Head of caudate nucleus (tissue), 42 donors: ENCODE data around the gene METTL26.

Experiments used
- DNase-seq, 42 donors: peaks; one replicate each; pipeline versions ENCODE4 v3.0.0 to v3.0.0-alpha.2; 2020 to 2021; ENCODE audit warnings: mixed read lengths in 7 of 42
- intact Hi-C: fragments of 100-400 bp; cut with DNase I; formaldehyde crosslinking; loops from one replicate; pipeline ENCODE4 v1.15.0; 2022

Gene METTL26

DNA sequence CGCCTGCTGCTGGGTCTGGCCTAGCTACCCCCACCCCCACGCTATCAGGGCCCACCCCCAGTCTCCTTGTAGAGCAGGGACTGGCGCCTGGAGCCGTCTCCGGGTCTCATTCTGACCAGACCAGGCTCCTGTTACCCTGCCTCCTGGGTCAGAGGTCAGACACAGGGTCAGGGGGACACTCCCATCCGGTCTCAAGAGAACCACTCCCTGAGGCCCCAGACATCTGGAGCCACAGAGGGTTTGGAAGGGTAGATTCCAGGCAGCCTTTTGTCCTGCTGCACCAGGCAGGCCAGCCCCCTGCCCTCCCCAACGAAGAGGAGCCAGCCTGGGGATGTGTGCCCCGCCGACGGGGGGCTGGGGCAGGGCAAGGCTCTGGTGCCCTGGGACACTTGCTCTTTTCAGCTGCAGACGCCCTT, 6.3 kb downstream of the METTL26 start:
- peak in 1 of 42 donors; percentile 9 for DNase-seq
- intact Hi-C loops, result no loop called here

DNA sequence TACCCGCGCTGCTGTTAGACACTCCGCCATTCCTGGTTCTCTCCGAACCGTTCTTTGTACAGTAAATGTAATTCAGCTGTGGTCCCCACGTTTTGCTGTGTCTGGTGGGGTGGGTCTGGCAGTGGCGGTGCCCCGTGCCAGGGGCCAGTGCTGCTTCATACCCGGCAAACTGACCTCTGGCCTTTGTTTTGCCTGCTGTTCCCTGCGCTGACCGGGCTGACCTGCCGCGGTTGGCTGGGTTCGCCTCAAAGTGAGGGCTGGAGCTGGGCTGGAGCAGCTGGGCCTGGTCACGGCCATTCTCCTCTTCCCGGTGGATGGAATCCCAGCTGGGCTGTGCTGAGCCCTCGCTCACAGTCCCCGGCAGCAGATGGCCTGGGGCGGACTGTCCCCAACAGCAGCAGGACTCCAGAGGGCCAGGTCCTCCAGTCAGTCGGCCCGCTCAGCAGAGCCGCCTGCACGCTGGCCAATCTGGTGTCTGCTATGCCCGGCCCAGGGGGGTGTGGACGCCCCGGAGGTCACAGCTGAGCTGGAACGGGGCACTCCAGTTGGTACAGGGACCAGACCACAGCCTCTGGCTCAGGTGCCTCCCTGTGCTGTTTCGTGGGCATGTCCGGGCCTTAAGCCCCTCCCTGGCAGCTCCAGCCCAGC, 6.8 kb downstream of the METTL26 start:
- DNase-seq, result peak in 1 of 42 donors; percentile 9
- intact Hi-C loops, result no loop called here

DNA sequence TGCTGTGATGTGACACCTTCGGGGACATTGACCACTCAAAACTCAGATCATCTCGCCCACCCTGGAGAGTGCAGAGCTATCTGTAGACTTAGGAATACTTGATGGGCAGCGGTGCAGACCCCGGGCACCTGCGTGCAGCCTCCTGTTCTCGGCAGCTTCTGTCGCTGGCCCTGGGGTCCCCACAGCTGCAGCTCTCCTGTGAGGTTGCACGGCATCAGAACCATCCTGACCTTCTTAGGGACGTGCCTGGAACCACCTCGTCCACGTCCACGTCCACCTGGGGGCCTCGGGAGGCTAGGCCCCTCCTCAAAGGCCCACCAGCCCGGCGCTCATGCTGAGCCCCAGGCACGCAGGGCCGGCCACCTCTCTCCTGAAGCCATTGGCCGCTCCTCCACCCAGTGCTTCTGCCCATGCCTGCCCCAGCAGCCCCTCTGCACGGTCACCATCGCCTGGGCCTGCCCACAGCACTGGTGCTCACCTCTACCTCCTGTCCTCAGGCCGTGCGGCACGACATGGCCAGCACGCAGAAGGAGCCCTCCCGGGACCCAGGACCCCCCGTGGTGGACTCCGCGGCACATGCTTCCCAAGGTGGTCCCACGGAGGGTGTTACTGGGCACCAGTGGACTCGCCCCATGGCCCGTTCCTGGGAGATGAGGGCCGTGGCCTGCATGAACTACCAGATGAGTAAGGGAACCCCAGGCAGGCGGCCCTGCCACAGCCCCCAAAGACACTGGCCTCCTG, 7.6 kb downstream of the METTL26 start:
- peak in 1 of 42 donors; percentile 8 for DNase-seq
- intact Hi-C loops, result no loop called here

DNA sequence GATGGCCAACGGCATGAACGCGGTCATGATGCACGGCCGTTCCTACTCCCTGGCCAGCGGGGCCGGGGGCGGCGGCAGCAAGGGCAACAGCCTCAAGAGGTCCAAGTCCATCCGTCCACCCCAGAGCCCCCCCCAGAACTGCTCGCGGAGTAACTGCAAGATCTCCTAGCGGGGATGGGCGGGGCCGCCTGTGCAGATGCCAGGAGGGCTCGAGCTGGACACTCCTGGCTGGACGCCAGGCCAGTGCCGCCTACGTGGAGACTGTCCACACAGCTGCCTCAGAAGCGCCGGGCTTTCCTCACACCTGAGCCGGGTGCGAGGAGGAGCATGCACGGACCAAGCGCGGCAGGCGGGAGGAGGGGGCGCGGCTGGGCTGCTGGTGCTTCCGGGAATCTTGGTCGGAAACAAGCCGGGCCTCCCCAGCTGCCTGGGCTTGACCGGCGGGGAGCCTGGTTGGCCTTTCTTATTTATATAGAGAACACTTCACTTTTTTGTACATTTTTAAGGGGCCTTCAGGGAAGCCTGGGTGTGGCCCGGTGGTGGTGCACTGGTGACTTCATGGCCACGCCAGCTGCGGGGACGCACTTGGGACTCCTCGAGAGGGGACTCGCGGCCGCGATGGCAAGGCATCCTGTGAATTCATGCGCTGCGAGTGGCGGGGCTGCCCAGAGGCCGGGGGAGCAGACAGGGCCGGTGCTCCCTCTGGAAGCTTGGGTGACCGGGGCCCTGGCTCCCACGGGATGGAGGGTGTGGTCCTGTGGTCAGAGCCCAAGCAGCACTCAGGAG, 8.5 kb downstream of the METTL26 start:
- peak in 3 of 42 donors; percentile 11 to 30 (median 26) for DNase-seq
- intact Hi-C loops, result no loop called here

DNA sequence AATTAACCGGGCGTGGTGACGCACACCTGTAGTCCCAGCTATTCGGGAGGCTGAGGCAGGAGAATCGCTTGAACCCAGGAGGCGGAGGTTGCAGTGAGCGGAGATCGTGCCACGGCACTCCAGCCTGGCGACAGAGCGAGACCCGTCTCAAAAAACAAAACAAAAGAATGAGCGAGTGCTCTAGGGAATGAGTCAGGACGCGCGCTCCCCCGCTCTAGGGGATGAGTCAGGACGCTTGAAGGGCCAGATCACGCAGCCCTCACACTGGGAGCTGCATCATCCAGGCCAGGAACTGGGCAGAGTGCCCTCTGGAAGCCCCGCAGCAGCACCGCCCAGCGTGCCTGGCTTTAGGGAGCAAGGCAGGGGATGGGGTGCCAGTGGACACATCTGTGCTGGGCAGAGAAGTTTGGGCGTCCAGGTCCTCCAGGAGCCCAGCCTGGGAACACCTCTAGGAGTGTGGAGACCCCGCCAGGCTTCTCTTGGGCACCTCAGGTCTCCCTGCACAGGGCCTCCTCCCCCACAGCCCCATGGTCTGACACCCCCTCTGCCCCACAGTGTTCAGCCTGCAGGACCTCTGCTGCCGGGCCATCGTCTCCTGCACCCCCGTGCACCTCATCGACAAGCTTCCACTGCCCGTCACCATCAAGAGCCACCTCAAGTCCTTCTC, 9.2 kb downstream of the METTL26 start:
- DNase-seq, result peak in 30 of 42 donors; percentile 31 to 84 (median 65)
- intact Hi-C loops, result no loop called here

DNA sequence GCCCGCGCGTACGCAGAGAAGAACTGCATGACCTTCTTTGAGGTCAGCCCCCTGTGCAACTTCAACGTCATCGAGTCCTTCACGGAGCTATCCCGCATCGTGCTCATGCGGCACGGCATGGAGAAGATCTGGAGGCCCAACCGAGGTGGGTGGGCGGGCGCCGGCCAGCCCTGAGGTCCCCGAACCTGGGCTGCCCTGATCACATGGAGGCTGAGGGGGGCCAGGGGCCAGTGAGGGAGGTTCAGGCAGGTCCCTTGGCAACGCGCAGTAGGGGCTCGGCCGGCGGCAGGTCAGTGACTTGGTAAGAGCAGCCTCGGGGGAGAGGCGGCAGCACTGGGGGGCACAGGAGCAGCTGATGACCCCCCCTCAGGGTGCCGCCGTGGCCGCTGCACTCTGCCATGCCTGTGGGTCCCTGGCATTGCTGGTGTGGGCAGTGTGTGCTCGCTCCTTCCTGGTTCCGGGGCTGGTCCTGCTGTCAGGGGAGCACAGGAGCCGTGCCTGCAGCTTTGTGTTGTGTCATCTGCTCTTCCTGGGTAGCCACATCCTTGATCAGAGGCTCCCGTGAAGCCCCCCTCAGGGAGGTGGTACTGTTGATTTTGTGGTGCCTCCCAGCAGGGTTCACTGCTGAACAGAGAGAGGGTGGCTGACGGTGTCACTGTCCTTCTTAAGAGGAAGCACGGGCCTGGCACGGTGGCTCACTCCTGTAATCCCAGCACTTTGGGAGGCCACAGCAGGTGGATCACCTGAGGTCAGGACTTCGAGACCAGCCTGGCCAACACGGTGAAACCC, 9.9 kb downstream of the METTL26 start:
- DNase-seq, result no peak
- intact Hi-C loops, result no loop called here

DNA sequence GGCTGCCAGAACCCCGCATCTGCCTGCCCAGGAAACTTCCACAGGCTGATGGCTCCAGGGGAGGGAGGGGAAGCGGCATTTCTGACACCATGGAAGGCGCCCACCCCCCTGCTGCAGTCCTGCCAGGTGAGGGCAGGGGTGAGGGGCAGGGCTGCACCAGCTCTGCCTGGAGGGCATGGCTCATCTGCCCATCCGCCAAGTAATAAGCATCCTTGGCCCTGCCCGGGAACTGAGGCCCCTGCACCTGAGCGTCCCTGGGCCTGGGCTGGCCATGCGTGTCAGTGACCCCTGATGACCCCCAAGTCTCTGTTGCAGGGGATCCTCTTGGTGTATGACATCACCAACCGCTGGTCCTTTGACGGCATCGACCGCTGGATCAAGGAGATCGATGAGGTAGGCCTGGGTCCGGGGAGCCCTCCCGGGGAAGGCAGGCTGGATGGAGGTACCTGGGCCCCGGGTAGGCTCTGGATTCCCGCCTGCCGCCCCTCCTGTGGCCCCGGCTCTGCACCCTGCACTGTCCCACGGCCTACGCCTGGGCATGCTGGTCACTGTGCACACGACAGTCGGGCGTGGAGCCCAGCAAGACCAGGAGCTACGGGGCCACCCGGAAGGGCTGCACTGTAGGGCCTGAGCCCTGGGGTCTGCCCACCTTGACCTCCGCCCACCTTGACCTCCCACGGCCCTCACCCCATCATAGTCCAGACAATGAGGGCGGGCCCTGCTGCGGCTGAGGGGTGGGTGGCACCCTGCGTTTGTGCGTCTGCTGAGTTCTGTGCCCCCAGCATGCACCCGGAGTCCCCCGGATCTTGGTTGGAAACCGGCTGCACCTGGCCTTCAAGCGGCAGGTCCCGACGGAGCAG, 10.8 kb downstream of the METTL26 start:
- DNase-seq, result peak in 1 of 42 donors; percentile 14
- intact Hi-C loops, result no loop called here

DNA sequence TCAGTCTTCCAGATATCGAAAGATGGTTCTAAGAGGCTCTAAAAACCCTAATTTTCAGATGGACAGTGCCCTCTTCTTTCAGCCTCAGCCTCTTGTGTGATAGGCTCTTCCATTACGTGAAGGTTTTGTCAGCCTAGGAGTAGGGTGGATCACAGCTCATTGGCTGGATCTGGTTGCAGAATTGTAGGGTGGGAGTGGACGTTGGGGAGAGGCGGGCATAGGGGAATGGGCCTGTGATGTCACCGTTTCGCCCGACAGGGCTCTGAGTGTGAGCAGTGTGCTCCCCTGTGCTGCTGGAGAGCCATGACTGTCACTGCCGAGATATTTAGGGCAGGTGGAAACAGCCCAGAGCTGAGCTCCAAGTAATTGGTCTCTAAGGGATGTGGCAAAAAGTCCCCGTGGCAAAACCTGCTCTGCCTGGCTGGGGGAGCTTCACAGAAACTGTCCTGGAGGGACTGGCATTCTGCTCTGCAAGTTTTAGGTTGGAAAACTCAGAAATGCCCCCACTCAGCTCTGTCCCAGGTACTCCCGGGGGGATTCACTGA, 11.5 kb downstream of the METTL26 start:
- intact Hi-C loops, result no loop called here
- DNase-seq, result peak in 1 of 42 donors; percentile 19

DNA sequence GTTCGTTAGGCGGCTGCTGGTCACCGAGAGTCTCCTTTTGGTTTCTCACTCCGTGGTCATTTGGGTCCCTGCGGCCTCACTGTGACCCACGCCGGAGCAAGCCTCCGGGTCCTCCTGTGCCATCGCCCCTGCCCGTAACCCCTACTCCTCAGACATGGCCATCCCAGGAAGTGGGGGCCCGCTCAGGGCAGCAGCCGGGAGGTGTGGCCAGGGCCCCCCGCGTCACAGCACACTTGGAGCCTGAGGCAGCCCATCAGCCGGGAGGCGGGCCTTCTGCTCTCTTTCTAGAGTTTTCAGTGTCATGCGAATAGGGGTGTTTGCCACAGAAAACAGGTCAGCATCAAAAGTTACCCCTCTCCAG, 13.2 kb downstream of the METTL26 start:
- no peak for DNase-seq

DNA sequence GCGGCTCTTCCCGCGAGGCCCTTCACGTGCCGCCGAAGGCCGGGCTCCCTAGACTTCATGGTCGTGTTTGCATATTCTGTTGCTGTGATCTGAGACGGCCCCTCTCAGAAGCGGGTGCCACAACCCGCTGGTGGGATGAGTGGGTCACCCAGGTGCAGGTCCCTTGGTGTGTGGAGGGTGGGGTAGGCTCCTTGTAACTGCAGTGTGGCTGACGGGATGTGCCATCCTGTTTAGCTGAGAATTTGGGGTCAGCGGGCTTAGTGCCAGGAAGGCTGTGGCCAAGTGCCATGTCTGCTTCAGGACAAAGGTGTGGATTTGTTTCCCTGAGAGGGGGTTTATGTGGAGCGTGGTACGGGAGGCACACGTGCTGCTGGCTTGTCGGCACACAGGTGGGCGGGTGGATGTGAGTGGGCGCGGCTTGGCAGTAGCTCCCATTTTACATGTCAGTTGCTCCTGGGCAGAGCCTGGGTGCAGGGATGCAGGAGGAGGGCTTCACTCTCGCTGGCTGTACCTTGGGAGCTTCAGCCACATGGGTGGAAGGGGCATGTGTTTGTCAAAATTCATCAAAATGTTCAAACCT, 14.5 kb downstream of the METTL26 start:
- intact Hi-C loops, result no loop called here
- peak in 37 of 42 donors; percentile 33 to 85 (median 69) for DNase-seq

More for the DNA sequence above, 13.2 kb downstream of the METTL26 start:
- intact Hi-C loops, result no loop called here

DNA sequence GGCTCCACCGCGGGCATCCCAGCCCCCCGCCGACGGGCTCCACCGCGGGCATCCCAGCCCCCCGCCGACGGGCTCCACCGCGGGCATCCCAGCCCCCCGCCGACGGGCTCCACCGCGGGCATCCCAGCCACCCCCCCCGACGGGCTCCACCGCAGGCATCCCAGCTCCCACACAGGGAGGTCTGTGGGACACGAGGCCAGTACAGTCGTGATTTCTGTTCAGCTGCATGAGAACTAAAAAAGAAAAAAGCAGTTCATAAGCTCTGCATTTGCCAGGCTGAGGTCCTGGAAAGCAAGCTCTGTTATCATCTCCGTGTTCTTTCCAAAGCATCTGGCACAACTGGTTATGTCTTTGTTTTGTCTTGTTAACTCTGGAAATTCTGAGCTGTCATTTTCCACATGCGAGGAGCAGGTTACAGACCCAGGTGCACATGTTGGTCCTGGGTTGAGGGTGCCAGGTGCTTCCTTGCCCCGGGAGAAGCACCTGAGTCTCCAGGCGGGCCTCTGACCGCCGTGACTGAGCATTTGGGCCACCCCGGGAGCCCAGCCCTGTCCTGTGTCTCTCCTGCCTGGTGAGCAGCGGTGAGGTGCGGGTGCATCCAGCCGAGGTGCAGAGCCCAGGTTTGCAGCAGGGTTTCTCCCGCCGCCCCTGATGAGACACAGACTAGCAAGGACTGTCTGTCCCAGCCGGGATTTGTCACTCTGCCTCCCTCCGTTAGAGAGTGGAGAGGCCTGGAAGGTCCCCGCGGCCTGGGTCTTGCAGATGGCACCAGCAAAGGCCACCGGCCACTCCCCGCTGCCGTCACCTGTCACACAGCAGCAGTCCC, 15.2 kb downstream of the METTL26 start:
- DNase-seq, result peak in 6 of 42 donors; percentile 32 to 63 (median 40)
- intact Hi-C loops, result no loop called here

DNA sequence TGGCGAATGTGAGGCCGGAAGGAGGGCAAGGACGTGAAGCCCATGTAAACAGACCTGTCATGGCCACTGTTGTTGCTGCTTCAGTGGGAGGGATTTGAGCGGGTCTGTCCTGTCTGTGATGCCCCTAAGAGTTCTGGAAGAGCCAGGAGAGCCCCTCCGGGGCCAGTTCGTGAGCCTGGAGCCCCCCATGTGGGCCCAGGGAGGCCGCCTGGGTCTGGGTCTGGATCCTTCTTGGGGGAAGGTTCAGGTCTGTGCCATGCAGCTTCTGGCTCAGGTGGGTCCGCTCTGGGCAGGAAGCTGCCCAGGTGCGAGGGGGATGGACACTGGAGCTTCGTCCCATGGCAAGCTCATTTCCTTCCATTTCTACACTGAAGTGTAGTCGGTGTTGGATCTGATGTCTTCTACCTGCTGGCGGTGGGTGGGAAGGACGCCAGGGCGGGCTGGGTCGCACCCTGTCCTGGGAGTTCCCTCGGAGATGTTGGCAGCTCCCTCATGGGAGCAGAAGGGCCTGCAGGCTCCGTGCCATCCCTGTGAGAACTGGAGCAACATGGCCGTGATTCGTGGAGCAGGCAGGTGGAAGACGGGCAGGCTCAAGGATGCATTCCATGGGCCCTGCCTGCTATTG, 16.5 kb downstream of the METTL26 start:
- no peak for DNase-seq
- intact Hi-C loops, result no loop called here

DNA sequence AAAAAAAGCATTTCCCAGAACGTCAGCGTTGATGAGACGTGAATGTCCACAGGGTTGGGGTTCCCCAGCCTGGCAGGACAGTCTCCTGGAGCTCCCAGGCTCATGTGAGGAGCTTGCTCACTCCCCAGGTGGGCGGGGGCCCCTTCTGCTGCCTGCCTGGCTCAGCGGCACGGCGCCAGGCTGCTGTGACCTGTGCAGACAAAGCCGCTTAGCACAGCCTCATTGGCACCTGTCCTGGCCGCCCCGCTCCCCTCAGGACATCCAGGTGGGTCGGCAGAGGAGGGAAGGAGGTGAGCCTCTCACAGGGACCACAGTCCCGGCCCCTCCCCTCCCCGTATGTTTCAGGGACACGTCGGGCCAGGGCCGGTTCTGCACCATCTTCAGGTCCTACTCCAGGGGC, 18.2 kb downstream of the METTL26 start:
- intact Hi-C loops, result no loop called here
- DNase-seq, result no peak

DNA sequence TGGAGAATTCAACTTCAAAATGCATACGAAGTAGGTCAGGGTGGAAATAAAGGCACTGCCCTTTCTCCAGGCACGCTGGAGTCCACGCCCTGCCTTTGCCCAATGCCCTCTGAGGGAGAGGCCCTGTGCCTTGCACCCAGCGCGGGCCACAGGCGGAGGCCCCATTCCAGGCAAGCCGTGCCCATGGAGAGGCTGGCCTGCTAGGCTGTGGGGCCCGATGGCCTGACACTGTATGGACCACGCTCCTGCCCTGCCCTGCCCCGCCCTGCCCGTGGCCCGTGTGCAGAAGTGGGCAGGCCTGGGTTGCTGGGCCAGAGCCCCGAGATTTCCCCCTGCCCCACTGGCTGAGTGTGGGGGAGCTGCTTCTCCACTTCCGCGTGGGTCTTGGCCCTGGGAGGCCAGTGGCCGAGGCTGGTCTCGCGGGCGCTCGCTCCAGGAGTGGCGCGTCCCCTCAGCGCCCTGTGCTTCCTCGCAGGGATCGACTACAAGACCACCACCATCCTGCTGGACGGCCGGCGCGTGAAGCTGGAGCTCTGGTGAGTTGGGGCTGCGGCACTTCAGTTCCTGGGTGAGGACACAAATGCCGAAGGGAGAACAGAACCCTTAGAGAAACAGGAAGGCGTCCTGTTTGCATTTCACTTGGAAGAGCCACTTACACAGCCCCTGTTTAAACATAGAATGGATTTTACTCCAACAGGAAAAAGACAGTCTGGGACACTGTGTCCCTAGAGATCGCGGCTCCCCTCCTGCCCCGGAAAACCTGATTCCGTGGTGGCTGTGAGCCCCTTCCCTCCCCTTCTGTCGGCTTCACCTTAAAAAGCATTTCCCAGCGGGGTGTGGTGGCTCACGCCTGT, 19.1 kb downstream of the METTL26 start:
- intact Hi-C loops, result no loop called here
- no peak for DNase-seq

DNA sequence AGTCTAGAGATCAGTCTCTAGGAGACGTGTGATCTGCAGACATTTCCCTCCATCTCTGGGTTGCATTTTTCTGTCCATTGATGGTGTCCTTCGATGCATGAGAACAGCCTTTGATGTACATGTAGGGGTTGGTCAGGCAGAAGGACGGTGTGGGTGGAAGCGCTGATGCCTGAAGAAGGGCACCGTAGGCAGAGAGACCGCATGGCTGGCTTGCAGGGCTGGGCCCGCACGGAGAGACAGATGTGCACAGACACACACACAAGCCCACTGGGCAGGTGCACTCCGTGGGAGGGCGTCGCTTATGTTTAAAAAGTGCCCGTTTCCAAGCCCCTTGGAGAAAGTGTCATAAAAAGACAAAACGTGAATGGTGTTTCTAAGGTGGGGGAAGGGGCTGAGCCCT, 21.0 kb downstream of the METTL26 start:
- no peak for DNase-seq
- intact Hi-C loops, result no loop called here
